ENCODE data around the gene ANXA1. TPM values are rescaled to one million over a fixed set of nuclear protein-coding genes. Genes with fewer than 3 reads are reported as not detected.
"Not testable (repeated sequence)": the region's sequence is repeated elsewhere in the genome, so short reads cannot be mapped to it uniquely, and the experiment has no call there.

The ANXA1 gene
- total RNA-seq, 1 experiment from 2014 or later = 6.6 TPM

- no peak for DNase-seq
- no peaks in the 10 kb centered on the region for H3K36me3 ChIP-seq (replicated peaks; ENCODE audit: control insufficient read depth, insufficient read depth, low read length)
- H3K4me3 ChIP-seq (ENCODE audit: insufficient read depth, low read depth, low read length) = no peak overlapping the region
Measured at GRCh38 chr9:73170185-73170957, 18.7 kb downstream of the ANXA1 start.

GRCh38 chr9:73172901-73173215 lies 21.2 kb downstream of the ANXA1 start:
- no peak overlapping the region for H3K4me3 ChIP-seq (ENCODE audit: insufficient read depth, low read depth, low read length)
- no peak for DNase-seq
- no peaks in the 10 kb centered on the region for H3K27me3 ChIP-seq (ENCODE audit: control insufficient read depth, insufficient read depth, low read length)
- H3K36me3 ChIP-seq (replicated peaks; ENCODE audit: control insufficient read depth, insufficient read depth, low read length) = no peaks in the 10 kb centered on the region

More at GRCh38 chr9:73170185-73170957, 18.7 kb downstream of the ANXA1 start:
- no peaks in the 10 kb centered on the region for H3K27me3 ChIP-seq (ENCODE audit: control insufficient read depth, insufficient read depth, low read length)

- H3K27me3 ChIP-seq (ENCODE audit: control insufficient read depth, insufficient read depth, low read length) = no peaks in the 10 kb centered on the region
Measured at GRCh38 chr9:73173557-73174329, 22.1 kb downstream of the ANXA1 start.

GRCh38 chr9:73174330-73174980 lies 22.8 kb downstream of the ANXA1 start:
- no peaks in the 10 kb centered on the region for H3K36me3 ChIP-seq (replicated peaks; ENCODE audit: control insufficient read depth, insufficient read depth, low read length)
- H3K4me3 ChIP-seq (ENCODE audit: insufficient read depth, low read depth, low read length) = no peak overlapping the region
- no peak for DNase-seq
- no peaks in the 10 kb centered on the region for H3K27me3 ChIP-seq (ENCODE audit: control insufficient read depth, insufficient read depth, low read length)

More at GRCh38 chr9:73173557-73174329, 22.1 kb downstream of the ANXA1 start:
- H3K36me3 ChIP-seq (replicated peaks; ENCODE audit: control insufficient read depth, insufficient read depth, low read length) = no peaks in the 10 kb centered on the region
- H3K4me3 ChIP-seq (ENCODE audit: insufficient read depth, low read depth, low read length) = no peak overlapping the region
- DNase-seq = no peak

GRCh38 chr9:73176450-73176875 lies 24.8 kb downstream of the ANXA1 start:
- H3K4me3 ChIP-seq (ENCODE audit: insufficient read depth, low read depth, low read length) = no peak overlapping the region
- no peaks in the 10 kb centered on the region for H3K36me3 ChIP-seq (replicated peaks; ENCODE audit: control insufficient read depth, insufficient read depth, low read length)
- no peaks in the 10 kb centered on the region for H3K27me3 ChIP-seq (ENCODE audit: control insufficient read depth, insufficient read depth, low read length)
- DNase-seq = no peak

GRCh38 chr9:73178044-73178443 lies 26.4 kb downstream of the ANXA1 start:
- DNase-seq = no peak
- Histone ChIP-seq H3K36me3 (replicated peaks; ENCODE audit: control insufficient read depth, insufficient read depth, low read length) (no peaks in the 10 kb centered on the region), H3K27me3 (ENCODE audit: control insufficient read depth, insufficient read depth, low read length) (no peaks in the 10 kb centered on the region), H3K4me3 (ENCODE audit: insufficient read depth, low read depth, low read length) (no peak overlapping the region)

GRCh38 chr9:73179589-73179988 lies 27.9 kb downstream of the ANXA1 start:
- Histone ChIP-seq H3K36me3 (replicated peaks; ENCODE audit: control insufficient read depth, insufficient read depth, low read length) (no peaks in the 10 kb centered on the region), H3K27me3 (ENCODE audit: control insufficient read depth, insufficient read depth, low read length) (no peaks in the 10 kb centered on the region), H3K4me3 (ENCODE audit: insufficient read depth, low read depth, low read length) (no peak overlapping the region)
- DNase-seq = no peak

GRCh38 chr9:73180403-73180802 lies 28.7 kb downstream of the ANXA1 start:
- Histone ChIP-seq H3K36me3 (replicated peaks; ENCODE audit: control insufficient read depth, insufficient read depth, low read length) (no peaks in the 10 kb centered on the region; the same call in 1 of the 2 replicates), H3K27me3 (ENCODE audit: control insufficient read depth, insufficient read depth, low read length) (no peaks in the 10 kb centered on the region), H3K4me3 (ENCODE audit: insufficient read depth, low read depth, low read length) (no peak overlapping the region)
- DNase-seq = no peak

- no peaks in the 10 kb centered on the region for H3K27me3 ChIP-seq (ENCODE audit: control insufficient read depth, insufficient read depth, low read length)
- no peaks in the 10 kb centered on the region; the same call in 1 of the 2 replicates for H3K36me3 ChIP-seq (replicated peaks; ENCODE audit: control insufficient read depth, insufficient read depth, low read length)
- DNase-seq = no peak
- no peak overlapping the region for H3K4me3 ChIP-seq (ENCODE audit: insufficient read depth, low read depth, low read length)
Measured at GRCh38 chr9:73182928-73183327, 31.3 kb downstream of the ANXA1 start.

- Histone ChIP-seq H3K27me3 (ENCODE audit: control insufficient read depth, insufficient read depth, low read length) (no peaks in the 10 kb centered on the region), H3K4me3 (ENCODE audit: insufficient read depth, low read depth, low read length) (no peak overlapping the region), H3K36me3 (replicated peaks; ENCODE audit: control insufficient read depth, insufficient read depth, low read length) (no peaks in the 10 kb centered on the region; the same call in 1 of the 2 replicates)
- no peak for DNase-seq
Measured at GRCh38 chr9:73183428-73183827, 31.8 kb downstream of the ANXA1 start.

GRCh38 chr9:73183917-73184861 lies 32.5 kb downstream of the ANXA1 start:
- Histone ChIP-seq H3K4me3 (ENCODE audit: insufficient read depth, low read depth, low read length) (no peak overlapping the region), H3K36me3 (replicated peaks; ENCODE audit: control insufficient read depth, insufficient read depth, low read length) (no peaks in the 10 kb centered on the region; the same call in 1 of the 2 replicates), H3K27me3 (ENCODE audit: control insufficient read depth, insufficient read depth, low read length) (no peaks in the 10 kb centered on the region)
- no peak for DNase-seq

GRCh38 chr9:73191109-73191508 lies 39.4 kb downstream of the ANXA1 start:
- not testable (repeated sequence) for H3K36me3 ChIP-seq (replicated peaks; ENCODE audit: control insufficient read depth, insufficient read depth, low read length); DNase-seq; H3K27me3 ChIP-seq (ENCODE audit: control insufficient read depth, insufficient read depth, low read length); H3K4me3 ChIP-seq (ENCODE audit: insufficient read depth, low read depth, low read length)

- DNase-seq = no peak
- H3K4me3 ChIP-seq (ENCODE audit: insufficient read depth, low read depth, low read length) = no peak overlapping the region
- no peaks in the 10 kb centered on the region for H3K36me3 ChIP-seq (replicated peaks; ENCODE audit: control insufficient read depth, insufficient read depth, low read length)
- no peaks in the 10 kb centered on the region for H3K27me3 ChIP-seq (ENCODE audit: control insufficient read depth, insufficient read depth, low read length)
Measured at GRCh38 chr9:73194284-73194683, 42.6 kb downstream of the ANXA1 start.

GRCh38 chr9:73199448-73199847 lies 47.8 kb downstream of the ANXA1 start:
- Histone ChIP-seq H3K27me3 (ENCODE audit: control insufficient read depth, insufficient read depth, low read length) (no peaks in the 10 kb centered on the region), H3K4me3 (ENCODE audit: insufficient read depth, low read depth, low read length) (no peak overlapping the region), H3K36me3 (replicated peaks; ENCODE audit: control insufficient read depth, insufficient read depth, low read length) (no peaks in the 10 kb centered on the region)
- DNase-seq = no peak
